Middle frontal gyrus (tissue), 1 donor: Measurements from ENCODE around the gene ZCCHC24.

Experiments used
- DNase-seq: peaks from one replicate; pipeline ENCODE4 v3.0.0-alpha.2; 2015; ENCODE audit warnings: low spot score; ENCODE audit errors: extremely low spot score

The ZCCHC24 gene

GRCh38 chr10:79445161-79445976, at the start of gene ZCCHC24:
ZCCHC24 (minus strand) TSS chr10:79445624; CDS start chr10:79445440, 184 bp downstream.
- peak; percentile 91 for DNase-seq

- DNase-seq, result no peak
Measured at GRCh38 chr10:79493806-79494205, 48.4 kb upstream of the ZCCHC24 start.

DNA sequence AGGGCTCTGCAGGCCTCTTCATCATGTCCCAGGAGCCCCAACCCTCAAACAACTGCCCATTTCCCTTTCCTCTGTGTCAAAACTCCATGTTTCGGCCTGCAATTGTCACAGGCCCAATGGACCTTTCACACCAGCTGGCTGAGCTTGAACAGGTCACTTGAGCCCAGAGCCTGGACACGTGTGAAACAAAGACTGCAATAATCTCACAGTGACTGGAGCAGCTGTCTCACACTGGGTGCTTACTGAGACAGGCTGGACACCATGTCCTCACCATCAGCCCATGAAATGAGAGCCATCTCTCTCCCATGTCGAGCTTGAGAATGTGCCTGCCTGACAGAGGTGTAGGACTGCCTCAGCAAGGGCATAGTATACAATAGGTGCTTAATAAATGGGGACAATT, 47.4 kb upstream of the ZCCHC24 start:
- no peak for DNase-seq

- no peak for DNase-seq
Measured at GRCh38 chr10:79492256-79492655, 46.8 kb upstream of the ZCCHC24 start.

DNA sequence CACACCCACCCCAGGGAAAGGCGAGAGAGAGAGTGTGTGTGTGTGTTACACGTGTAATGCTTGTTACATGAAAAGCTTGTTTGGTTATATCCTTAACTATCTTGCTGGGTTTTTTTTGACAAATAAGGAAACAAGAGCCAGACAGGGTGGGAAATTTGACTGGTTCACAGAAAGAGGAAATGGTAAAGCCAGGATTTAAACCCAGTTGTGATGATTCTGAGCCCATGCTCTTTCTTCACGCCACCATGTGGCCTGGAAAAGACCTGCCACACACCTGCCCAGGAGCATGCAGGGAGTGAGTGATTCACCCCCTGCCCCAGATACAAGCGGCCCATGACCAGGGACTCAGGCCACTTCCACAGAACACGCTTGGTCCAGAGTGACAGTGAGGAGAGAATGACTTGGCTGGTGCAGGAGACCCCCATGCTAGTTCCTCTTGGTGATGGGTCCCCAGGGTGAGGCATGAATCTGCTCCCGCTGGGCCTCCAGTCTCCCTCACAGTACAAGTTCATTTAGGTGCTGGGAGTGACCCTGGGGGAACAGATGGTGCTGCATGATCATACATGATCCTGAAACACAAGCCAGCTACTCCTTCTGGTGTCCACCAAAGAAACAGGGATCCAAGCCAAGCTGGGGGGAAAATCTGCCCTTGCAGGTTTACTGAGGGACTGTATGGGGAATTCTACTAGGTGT, 45.9 kb upstream of the ZCCHC24 start:
- no peak for DNase-seq

DNA sequence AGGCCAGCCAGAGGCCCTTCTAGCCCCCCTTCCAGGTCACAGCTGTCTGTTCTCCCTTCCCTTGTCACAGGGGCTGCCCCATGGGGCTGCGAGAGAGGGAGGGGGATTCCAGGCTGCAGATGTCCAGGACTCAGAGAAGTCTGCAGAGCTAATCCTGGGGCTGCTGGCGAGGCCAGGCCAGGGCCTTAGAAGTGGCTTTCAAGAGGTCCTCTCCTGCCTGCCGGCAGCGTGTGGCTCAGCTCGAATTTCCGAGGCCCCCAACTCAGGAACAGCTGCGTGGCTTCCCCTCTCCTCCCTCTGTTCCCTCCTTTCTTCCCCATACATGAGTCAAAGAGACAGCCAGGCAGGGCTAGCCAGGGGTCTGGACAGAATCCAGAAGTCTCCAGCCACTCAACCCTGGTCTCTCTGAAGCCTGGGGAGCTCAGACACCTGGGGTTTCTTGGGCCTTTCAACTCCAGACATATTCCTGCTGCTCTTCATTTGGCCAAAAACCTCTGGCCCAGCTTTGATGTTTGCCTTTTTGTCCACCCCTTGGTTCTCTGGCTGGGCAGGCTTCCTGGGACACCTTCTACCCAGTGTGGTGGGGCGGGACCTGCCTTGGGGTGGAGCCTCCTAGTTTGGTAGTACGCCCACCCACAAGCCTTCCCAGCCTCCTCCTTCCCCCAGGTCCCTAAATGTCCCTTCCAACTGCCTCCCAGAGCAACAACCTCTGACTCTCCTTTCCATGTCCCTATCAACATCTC, 45.1 kb upstream of the ZCCHC24 start:
- DNase-seq, result no peak

DNA sequence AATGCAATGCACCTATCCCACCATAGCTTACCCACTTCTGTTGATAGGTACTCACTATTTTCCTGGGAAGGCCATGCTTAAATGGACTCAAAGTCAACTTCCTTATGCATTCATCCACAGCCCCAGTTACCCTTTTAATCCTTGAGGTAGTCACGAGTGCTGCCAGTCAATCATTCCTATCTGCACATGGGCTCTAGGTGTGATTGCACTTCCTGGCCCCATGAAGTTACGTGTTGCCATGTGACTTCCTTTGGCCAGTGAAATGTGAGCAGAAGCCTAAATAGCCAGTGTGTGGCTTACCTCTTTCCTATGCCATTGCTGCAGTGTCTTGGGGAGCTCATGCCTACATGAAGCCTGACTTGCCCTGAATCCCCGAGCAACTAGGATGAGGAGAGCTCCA, 43.4 kb upstream of the ZCCHC24 start:
- DNase-seq, result no peak

- DNase-seq, result no peak
Measured at GRCh38 chr10:79488336-79488735, 42.9 kb upstream of the ZCCHC24 start.

DNA sequence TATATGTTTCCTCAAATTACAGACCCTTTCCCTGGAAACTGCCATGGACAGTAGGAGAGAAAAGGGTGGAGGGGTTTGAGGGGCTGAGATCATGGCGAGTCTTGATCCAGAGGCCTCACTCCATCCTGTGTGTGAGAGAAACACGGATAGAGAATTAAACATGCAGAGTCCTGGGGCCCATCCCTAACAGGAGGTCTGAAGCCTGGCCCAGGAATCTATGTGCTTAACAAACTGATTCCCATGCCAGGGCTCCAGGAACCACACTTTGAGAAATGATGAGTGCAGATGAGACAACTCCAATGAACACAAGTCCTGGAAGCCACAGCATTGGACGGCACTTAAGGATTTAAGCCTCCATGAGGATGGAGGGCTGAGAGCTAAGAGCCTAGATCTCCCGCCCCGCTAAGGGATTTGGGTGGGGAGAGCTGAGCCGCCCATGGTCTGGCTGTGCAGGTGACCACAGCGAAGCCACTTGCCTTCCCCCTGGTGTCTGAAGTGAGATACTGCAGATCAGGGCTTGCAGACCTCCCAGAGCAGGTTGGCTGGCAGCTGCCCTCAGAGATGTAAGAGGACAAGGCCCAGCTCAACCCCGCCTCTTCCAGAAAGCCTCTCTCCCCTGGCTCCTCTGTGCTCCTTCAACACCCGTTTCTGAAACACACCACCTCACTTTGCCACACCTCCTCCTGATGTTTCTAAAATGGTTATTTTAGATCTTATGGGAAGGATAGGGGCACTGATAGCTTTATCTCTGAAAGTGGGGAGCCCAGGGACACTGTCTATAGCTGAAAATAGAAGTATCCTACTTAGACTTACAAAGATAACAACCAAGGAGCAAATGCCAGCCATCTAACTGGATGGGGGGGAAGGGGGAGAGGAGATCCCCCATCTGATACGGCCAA, 42.1 kb upstream of the ZCCHC24 start:
- no peak for DNase-seq

- DNase-seq, result no peak
Measured at GRCh38 chr10:79484476-79484875, 39.1 kb upstream of the ZCCHC24 start.

DNA sequence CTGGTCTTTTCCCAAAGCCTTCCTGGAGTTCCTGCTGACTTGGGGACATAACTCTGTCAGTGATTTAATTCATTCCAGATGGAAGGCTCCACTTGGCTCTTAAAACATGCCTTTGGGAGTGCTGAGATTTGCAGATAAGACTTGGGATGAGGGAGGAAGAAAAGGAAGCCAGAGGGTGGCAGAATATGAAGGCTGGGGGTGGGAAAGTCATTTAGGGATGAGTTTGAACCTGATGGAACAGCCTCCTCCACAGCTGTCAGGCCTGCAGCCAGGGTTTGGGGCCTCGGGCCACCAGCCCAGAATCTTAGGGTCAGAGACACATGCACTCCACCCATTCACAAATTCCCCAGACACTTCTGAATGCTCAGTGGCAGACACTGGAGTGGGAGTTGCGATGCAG, 38.5 kb upstream of the ZCCHC24 start:
- no peak for DNase-seq

DNA sequence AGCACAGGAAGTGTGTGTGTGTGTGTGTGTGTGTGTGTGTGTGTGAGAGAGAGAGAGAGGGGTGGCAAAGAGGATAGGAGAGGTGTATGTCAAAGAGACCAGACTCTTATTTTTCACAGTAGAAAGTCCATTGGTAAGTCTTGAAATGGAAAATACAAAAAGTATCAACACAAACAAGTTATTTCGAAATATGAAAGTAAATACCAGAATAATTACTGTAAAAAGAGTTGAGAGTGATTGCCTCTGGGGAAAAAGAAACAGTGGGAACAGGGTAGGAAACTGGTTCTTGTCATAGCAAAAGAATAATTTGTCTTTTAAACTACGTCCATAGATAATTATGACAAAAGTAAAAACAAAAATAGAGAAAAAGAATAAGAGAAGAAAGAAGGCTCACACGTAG, 37.9 kb upstream of the ZCCHC24 start:
- no peak for DNase-seq

- no peak for DNase-seq
Measured at GRCh38 chr10:79482741-79483140, 37.3 kb upstream of the ZCCHC24 start.

DNA sequence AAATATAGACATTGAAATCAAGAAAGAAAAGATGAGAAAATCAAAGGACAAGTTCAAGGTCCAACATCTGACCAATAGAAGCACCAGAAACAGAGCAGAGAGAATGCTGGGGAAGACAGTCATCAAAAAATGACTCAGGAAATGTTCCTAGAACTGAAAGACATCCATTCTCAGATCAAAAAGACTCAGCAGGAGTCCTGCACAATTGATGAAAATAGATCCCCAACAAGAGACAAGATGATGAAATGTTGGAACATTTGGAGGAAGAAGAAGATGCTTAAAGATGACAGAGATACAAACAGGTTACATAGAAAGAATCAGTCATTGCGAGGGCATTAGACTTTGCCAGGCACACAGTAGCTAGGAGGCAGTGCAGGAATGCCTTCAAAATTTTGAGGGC, 36.9 kb upstream of the ZCCHC24 start:
- no peak for DNase-seq

DNA sequence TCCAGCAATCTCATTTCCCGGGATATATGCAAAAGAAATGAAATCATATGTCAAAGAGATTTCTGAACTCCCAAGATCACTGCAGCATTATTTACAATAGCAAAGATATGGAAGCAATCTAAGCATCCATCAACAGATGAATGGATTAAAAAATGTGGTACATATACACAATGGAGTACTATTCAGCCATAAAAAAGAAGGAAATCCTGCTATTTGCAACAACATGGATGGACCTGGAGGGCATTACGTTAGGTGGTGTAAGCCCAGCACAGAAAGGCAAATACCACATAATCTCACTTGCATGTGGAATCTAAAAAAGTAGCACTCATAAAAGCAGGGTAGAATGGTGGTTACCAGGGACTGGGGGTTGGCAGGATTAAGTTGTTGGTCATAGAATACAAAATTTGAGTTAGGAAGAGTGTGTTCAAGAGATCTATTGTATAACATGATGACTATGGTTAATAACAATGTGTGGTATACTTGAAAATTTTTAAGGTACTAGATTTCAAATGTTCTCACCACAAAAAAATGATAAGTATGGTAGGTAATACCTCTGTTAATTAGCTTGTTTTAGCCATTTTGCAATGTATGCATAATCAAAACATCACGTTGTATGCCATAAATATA, 34.0 kb upstream of the ZCCHC24 start:
- DNase-seq, result no peak

GRCh38 chr10:79477456-79477855, 32.0 kb upstream of the ZCCHC24 start:
- no peak for DNase-seq

GRCh38 chr10:79476645-79477044, 31.2 kb upstream of the ZCCHC24 start:
- no peak for DNase-seq

DNA sequence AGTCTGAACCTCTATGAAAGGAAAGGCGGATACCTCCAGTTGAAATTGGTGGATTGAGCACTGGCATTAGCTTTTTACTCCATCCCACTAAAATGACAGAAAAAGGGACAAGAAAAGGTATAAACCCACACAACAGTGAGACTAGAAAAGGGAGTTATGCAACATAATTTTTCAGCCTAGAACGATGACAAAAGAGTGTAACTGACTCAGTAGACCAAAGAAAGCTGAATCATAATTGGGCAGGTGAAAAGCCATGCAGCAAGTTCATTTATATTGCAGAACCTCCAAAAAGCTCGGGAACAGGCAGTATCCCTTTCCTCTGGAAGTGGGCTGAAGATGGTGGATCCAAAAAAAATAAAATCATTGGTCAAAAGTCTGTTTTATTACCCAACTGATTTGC, 30.5 kb upstream of the ZCCHC24 start:
- no peak for DNase-seq

- no peak for DNase-seq
Measured at GRCh38 chr10:79475119-79475653, 29.8 kb upstream of the ZCCHC24 start.

DNA sequence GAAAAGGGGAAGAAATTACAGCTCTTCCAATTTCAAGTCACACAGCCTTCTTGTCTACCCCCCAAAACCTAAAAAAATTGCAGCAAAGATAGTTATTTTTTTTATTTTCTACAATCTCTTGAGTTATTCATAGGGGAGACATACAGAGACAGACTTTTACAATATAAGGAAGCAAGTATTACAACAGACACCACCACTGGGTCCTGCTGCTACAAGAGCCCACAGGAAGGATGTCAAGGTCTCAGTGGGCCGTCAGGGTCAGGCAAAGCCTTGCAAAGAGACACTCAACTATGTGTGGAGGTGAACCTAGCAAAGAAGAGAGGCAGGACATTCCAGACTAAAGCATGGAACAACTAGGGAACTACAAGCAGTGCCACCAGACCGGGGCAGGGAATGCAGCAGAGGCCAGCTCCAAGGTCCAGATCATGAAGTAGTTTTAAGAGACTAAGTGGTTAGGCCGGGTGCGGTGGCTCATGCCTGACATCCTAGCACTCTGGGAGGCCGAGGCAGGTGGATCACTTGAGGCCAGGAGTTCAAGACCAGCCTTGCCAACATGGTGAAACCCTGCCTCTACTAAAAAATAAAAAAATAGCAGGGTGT, 28.2 kb upstream of the ZCCHC24 start:
- DNase-seq, result no peak
